ENCODE measurements around the gene ADARB1.

The ADARB1 gene

DNA sequence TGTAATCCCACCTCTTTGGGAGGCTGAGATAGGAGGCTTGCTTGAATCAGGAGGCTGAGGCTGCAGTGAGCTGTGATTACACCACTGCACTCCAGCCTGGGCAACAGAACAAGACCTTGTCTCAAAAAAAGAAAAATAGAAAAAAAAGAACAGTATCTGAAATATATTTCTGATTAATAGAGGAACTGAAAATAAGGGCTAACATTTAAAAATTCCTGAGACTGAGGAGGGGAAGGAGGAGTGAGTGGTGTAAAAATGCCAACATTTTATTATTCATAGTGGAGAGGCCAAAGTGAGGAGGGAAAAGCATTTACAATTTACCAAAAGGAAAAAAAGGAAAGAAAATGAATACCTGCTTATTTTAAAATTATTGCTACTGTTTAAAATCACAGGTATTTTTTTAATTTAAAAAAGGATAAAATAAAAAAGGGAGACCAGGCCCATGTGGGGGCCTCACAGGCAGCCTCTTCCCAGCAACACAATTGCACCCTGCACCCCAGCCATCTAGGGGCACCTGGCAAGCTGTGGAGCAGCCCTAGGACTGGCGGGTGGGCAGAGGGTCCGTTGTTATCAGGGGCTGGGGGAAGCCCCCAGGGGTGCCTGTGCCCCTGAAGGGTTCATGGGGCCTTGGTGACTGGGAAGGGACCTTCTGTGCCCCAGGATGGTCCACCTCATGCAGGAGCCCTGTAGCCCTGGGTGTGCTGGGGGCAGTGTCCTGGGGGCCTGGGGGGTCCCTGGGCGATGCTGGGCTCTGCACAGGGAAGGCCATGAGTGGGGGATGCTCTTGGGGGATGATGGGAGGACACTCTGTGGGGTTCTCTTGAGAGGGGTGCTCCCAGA, 34.8 kb upstream of the ADARB1 start:
- DNase-seq, result peak; percentile 36 to 71 (median 64)

DNA sequence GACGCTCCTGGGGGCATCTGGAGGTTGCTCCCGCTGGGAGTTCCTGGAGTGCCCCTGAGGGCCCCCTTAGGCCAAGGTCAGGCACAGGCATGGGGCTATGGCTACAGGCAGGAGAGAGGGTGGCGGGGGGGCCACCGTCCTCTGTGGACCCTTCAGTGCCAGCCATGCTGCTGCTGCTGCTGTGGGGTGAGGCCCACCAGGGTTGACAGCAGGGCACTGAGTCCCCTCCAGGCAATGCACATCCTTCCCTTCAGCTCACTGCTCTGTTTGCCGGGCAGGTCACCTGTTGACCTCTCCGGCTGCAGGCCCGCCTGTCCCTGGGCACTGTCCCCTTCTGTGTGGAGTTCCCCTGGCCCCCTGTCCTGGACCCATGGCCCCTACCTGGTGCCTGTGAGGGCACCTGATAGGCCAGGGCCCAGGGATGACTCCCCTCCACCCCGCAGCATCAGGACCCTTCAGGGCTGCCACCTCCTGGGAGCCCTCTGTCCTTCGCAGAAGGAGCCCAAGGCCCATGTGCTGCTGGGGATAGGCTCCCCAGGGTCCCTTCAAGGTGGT, 34.1 kb upstream of the ADARB1 start:
- DNase-seq, result no peak

DNA sequence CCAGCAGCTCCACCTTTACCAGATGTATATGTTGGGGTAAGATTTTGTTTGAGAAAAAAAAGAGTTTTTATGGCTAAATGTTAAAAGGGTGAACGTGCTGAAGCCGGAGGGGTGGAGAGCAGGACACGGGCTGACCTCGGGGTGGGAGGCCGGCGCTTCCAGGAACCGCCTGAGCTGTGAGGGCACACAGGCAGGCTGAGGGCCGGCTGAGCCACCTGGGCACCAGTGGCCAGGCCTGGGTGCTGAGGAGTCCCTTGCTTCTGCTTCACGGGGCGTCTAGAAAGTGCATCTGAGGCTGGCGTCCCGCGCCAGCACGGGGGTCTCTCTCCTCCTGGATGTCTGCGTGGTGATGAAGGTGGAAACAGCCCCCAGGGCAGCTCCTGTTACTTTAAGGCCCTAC, 33.6 kb upstream of the ADARB1 start:
- DNase-seq, result no peak

DNA sequence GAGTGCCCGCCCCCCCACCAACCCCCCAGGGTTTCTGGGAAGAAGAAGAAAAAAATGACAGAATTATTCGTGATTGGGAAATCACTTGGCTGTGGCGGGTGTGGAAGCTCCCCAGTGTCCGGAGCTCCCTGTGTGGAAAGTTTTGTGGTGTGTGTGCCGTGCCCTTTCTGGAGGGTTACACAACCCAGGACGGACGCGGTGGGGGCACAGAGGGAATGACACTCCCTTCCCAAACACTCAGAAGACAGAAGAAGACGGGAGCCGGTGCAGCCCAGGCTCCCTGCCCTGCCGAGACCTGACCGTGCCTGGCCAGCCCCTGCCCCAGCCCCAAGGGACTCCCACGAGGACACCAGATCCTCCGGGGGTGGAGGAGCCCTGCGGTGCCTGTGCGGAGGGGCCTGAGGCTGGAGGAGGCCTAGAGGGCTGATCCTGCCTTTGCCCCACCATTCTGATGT, 33.0 kb upstream of the ADARB1 start:
- DNase-seq, result peak; percentile 91 to 95 (median 91)

DNA sequence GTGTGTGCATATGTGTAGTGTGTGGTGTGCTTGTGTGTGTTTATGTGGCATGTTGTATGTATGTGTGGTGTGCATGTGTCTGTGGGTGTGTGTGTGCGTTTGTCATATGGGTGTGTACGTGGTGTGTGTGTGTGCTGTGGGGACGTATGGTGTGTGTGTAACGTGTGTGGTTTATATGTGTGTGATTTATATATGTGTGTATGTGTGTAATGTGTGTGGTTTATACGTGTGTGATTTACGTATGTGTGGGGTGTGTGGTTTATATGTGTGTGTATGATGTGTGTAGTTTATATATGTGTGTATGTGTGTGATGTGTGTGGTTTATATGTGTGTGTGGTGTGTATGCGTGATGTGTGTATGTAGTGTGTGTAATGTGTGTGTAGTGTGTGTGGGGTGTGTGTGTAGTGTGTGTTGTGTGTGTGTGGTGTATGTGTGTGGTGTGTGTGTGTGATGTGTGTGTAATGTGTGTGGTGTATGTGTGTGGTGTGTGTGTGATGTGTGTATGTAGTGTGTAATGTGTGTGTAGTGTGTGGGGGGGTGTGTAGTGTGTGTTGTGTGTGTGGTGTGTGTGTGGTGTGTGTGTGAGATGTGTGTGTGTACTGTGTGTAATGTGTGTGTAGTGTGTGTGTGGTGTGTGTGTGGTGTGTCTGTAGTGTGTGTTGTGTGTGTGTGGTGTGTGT, 32.3 kb upstream of the ADARB1 start:
- DNase-seq, result no peak

DNA sequence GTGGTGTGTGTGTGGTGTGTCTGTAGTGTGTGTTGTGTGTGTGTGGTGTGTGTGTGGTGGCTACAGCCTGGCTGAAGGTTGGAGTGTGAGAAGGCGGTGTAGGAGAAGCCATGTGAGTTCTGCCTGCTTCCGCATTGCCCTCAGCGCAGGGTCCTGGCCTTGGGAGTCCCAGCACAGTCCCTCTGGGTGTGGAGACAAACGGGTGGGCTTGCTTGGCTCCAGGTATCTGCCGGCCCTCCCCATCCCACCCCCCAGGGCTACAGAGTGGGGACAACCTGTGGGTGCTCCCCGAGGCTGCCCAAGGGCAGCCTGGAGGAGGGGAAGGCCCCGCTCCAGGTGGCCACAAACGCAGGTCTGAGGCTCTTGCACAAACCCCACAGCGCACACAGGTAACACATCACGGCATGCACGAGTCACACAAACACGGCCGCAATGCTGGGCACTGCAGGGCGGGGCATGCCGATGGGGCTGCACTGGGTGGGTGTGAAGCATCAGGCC, 31.7 kb upstream of the ADARB1 start:
- DNase-seq, result no peak

DNA sequence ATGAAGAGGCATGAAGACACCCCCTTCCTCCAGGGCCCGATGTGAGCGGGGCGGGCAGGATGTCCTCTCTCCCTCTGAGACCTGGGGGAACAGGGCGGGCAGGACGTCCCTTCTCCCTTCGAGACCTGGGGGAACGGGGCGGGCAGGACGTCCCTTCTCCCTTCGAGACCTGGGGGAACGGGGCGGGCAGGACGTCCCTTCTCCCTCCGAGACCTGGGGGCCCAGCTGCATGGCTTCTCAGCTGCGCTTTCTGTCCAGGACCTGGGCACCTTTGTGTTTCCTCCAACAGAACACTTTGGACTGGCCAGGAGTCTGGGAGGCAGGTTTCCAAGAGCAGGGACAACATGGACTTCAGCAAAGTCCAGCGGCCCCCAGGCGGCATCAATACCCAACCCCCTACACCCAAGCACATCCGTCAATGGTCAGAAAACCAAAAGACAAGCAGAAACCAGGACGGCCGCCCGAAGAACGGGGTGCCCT, 30.8 kb upstream of the ADARB1 start:
- no peak for DNase-seq

DNA sequence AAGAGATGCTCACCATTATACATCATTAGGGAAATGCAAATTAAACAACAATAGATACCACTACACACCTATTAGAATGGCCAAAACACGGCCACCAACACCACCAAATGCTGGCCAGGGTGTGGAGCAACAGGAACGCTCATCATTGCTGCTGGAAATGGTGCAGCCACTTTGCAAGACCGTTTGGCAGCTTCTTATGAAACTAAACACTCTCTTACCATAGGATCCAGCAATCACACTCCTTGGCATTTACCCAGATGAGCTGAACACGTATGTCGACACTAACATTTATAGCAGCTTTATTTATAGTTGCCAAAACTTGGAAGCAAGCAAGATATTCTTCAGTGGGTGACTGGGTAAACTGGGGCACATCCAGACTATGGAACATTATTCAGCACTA, 28.9 kb upstream of the ADARB1 start:
- no peak for DNase-seq

DNA sequence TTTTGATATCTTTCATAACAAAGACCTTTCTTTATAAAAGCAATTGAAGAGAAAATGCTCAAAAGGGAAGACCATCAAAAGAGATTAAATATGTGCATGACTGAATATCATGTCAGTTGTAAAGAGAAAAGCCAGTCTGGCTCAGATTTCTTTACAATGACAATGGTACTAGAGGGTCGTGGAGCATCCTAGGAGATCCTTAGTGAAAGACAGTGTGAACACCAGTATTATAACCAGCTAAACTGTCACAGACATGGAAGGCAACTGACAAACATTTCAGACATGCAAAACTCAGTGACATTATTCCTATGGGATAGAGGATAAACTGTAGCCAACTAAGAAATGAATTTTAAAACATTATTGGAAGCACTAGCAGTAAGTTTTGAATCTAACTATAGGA, 27.1 kb upstream of the ADARB1 start:
- DNase-seq, result no peak

DNA sequence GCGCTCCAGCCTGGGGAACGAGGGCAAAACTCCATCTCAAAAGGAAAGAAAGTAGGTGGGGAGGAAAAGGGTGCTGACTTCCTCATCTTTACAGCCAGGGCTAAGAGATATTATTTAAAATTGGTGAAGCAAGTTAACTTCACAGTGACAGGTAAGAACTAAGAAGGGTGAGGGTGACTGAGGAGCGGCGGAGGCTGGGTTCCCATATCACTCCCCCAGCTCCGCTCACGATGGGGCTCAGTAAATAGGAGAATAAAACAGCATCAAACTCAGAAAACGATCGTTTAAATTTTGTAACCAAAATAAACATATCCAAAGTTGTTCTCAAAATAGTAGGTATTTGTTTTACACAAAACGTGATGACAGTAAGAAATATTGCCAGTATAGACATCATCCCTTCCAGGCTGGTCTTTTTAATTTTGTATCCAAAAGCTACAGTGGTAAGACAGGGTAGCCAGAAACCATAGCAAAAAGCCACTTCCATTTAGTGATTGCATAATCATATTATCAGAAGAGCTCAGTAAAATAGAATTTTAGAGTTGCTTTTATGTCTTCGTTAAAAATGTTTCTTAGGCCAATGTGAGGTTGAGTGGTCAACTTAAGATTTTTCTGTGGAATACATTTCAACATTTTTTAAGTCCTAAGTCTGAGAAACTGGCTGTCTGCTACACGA, 26.2 kb upstream of the ADARB1 start:
- no peak for DNase-seq

DNA sequence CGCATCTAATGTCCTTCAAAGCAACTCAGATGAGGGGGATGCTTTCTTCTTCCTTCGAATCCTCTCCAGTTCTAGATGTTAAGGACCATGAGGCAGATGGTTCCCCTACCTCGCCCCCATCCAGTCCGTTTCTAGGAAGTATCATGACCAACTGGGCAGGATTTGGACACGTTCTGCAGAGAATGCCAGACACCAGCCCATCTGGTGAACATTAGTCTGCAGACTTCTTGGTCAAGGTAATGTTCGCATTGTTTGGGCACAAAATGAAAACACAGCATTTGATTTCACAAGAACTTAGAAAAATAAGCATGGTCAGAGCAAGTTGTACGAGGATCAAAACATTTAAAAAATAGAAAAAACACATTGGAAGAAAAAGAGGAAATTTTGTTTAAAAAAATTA, 25.4 kb upstream of the ADARB1 start:
- no peak for DNase-seq

DNA sequence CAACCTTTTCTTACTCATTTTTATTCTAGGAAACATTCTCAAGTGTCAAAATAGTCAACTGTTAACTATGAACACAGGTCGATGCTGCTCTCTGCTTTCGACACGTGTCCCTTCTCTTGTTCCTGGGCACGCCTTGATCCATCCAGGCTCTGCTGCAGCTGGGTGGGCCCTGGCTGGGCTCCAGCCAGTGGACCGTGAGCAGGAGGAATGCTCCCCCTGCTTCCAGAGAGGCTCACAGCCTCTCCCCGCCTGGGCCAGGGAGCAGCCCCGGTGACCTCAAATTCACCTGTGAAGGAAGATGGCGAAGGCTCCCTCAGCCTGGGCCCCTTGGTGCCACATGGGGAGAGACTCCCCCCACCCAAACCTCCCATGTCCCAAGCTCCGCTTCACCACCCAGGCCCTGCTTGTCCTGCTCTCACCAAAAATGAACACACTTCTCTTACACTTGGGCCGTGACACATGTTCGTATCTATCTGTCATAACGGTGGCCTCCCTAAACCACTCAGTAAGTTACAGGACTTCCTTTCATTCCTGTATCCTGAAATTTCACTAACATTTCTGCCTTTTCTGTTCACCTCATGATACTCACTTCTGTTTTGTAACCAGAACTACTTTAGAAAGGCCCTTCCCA, 24.6 kb upstream of the ADARB1 start:
- no peak for DNase-seq

DNA sequence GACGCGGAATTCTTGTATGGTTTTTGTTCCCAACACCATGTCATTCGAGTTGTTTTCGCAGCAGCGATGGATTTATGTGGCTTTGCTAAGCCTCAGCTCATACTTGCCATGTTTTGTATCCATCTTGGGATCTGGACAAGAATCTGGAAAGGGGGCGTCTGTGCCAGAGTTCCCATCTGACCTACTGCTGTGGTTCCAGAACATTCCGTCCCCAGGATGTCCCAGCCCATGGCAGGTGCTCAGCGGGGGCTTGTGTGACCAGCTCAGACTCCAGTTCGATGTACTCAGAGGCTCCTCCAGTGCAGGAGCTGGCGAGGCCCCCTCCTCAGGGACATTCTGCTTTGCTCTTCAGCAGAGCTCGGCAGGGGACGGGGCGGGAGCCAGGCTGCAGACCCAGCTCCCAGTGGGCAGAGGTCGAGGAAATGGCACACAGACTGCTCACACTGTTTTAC, 24.0 kb upstream of the ADARB1 start:
- DNase-seq, result no peak

DNA sequence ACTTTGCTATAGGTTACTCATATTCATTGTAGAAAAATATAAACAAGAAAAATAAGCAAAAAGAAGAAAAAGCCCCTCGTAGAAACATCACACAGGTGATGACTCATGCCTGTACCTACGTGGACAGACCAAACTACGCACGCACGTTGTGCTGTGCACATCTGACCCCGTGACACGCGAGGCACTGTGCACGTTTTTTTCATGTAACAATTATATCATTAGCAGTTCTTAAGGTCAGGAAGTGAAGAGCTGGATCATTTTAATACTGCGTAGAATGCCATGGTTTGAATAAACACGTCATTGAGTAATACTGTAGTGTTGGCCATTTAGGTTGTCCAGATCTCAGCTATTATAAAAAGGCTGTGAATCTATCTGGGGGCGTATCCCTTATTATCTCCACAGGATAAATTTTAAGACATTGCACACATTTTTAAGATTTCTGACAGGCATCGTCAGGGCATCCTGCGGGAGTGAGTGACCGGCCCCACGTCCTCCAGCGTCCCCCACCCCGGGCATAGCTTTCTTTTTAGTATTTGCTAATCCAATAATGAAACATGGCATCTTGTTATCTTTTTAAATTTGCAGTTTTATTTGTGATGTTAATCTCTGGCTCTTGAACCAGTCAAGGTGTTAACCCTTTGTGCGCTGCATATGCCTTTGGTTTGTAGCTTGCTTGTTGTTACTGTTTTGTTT, 23.4 kb upstream of the ADARB1 start:
- no peak for DNase-seq

DNA sequence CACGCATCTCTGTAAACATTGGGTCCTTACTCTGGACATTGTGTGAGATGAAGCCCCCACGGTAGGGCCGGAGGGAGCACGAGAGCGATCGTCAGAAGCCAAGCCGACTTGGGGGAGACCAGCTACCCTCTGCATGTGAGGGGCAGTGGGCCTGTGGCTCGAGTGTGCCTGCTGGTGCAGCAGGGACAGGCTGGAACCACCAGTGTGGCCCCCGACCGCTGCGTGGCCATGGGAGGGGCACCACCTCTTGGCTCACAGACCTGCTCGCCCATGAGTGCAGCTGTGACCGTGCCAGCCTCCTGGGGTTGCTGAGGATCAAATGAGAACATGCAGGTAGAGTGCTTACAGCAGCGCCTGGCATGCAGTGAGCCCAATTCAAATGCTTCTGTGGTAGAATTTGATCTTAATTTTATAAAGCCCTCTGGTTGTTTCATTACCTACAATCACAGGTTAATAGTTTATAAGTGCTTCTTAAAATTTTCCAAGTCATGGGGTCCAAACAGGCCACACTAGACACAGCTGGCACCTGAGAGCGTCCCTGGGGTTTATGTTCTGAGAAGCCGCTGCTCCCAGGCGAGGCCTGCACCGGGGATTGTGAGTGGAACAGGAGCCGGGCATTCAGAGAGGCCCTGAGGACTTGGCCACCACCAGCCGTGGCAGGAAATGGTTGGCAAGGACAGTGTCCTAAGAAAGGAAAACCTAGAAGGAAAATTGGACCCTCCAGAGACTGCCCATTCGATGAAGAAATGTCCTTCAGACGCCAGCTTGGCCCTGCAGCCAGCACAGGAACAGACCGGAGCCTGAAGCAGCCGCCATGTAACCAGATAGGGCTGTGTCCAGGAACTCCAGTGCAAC, 22.6 kb upstream of the ADARB1 start:
- no peak for DNase-seq

DNA sequence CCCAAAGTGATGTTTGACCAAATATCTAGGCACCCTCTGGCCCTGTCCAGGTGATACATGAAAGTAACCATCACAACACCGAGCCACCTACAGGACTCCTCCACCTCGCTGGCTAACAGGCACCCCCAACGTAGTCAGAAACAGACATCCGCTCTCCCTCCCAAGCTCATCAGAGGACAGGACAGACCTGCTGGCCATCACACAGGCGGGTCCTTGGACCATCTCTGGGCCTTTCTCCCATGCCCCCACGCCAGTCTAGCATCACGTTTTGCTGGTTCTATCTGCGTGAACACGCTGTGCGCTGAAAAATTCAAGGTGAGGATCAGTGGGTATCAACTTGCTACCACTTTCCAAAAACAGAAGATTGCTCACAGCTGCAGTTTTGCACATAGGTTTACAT, 21.4 kb upstream of the ADARB1 start:
- DNase-seq, result no peak

DNA sequence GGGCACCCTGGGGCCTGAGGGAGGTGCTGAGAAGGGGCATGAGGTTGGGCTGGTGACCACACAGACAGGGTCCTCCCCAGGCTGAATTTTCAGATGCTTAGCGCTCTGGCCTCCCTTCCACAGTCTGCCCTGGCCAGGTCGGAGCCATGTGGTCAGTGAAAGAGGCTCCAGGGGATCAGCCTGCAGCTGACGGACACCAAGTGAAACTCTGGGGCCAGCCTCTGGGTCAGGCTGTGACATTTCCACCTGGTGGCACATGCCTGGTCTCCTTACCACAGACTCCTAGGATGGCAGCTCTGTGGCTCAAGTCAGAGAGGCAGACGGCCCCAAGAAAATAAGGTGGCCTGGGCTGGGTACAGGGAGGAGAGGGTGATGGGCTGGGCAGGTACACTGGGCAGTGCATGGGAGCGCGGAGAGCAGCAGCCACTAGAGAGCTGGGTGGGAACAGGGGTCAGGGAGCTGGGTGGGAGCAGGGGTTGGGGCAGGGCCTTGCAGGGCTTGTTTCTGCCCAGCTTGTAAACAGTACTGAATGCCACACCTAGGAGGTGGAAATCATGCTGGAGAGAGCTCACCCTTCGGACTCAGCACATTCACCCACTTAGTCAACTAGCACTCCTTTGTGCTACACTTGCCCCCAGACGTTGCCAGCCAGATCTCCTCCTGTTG, 20.7 kb upstream of the ADARB1 start:
- DNase-seq, result no peak

DNA sequence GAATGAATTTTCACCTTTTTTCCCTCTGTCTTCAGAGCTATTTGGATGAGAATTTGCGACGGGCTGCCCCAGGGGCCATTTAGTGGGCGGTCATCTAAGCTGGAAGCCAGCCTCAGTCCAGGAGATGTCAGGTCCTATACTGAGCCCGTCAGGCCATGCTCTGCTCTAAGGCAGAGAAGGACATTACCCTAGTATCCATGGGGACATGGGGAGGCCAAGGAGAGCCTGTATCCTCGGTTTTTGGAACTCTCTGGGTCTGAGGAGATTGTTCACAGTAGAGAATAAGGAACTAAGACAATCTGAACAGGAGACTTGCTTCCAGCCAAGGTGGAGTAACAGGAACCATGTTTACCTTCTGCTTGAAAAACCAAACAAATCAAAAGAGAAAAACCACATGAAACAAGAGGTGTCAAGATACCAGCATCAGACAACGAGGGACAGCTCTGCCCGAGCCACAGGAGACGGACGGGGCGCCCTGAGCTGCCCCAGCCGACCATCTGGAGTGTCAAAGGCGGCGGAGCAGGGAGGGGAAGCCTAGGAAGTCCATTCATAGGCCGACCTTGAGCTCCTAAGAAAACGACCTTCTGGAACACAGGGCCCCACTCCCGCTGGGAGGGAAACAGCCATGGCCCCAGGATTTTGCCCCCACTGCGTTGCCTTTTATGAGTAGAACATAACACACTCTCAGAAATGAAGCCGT, 20.0 kb upstream of the ADARB1 start:
- no peak for DNase-seq

DNA sequence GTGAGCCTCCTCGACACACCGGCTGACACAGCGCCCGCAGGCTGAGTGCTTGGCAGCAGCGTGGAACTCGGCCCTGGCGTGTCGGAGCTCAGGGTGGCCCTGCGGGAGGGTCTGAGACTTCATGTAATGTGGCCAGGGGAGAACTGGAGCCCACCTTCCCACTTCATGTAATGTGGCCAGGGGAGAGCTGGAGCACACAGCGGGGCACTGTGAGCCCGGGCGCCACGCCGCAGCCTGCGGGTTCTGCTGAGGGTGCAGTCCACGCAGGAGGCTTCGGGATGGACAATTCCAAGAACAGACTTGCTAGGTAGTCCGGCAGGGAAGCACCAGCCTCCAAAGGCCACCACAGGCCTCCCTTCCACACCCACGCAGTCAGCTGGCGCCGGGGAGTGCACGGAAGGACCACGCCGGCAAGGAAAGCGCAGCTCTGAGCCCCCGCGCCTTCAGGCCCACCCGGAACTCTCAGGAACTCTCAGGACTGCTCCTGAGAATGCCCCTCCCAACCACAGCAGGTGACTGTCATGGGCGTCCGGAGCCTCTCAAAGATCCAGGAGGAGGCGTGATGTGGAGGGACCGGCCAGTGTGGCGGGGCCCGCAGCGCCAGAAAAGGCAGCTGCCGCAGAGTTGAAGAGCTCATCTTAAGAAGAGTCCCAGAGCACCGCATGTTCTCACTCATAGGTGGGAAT, 19.3 kb upstream of the ADARB1 start:
- peak in 1 of 3 donors; percentile 26 for DNase-seq
